HEK293T (cell line): ENCODE results near the gene SH3PXD2B.

Experiments
- FOXM1 ChIP-seq: fragments of 450-650 bp; IDR thresholded peaks from 2 replicates; pipeline ENCODE4 v1.6.1; 2017; ENCODE audit warnings: mild to moderate bottlenecking, borderline replicate concordance
- SP1 ChIP-seq: fragments of 450-650 bp; IDR thresholded peaks from 2 replicates; pipeline ENCODE4 v1.6.1; 2017
- TARDBP ChIP-seq: fragments of 450-650 bp; IDR thresholded peaks from 2 replicates; pipeline ENCODE4 v1.6.1; 2016

- no peak for TF ChIP-seq TARDBP
- TF ChIP-seq SP1: no peak
- no peak for TF ChIP-seq FOXM1
Measured at GRCh38 chr5:172396220-172396619, 58.1 kb downstream of the SH3PXD2B start.
